T47D (cell line): ENCODE results near the gene KANK4.
"Not testable (repeated sequence)": the region's sequence is repeated elsewhere in the genome, so short reads cannot be mapped to it uniquely, and the experiment has no call there.

Experiments used
- DNase-seq, 2 experiments: peaks; one replicate each; pipeline versions ENCODE4 v3.0.0 to v3.0.0-alpha.2; 2011 to 2012; ENCODE audit warnings: low read depth in 1 of 2, low spot score in 1 of 2
- JUND ChIP-seq: IDR thresholded peaks from 2 replicates; pipeline ENCODE4 v1.6.1; 2012; ENCODE audit warnings: low read depth
- in situ Hi-C: cut with HindIII; loops from 2 replicates; pipeline ENCODE4 v1.10.0; 2016; ENCODE audit warnings: low sequenced_read_pairs, low pct_unique_long_range_greater_than_20kb

KANK4 gene

GRCh38 chr1:62241371-62242131, 77.7 kb downstream of the KANK4 start:
- peak in 1 of 2 experiments; percentile 20 for DNase-seq
- TF ChIP-seq JUND = no peak
- in situ Hi-C loops = no loop called here

- in situ Hi-C loops = no loop called here
- no peak for DNase-seq
- no peak for TF ChIP-seq JUND
Measured at GRCh38 chr1:62240651-62241370, 78.4 kb downstream of the KANK4 start.

- DNase-seq = not testable (repeated sequence)
Measured at GRCh38 chr1:62239652-62240403, 79.4 kb downstream of the KANK4 start.

GRCh38 chr1:62238507-62238906, 80.7 kb downstream of the KANK4 start:
- in situ Hi-C loops = no loop called here
- DNase-seq = no peak
- no peak for TF ChIP-seq JUND

More at GRCh38 chr1:62239652-62240403, 79.4 kb downstream of the KANK4 start:
- in situ Hi-C loops = not testable (repeated sequence)

- in situ Hi-C loops = no loop called here
- no peak for TF ChIP-seq JUND
- no peak for DNase-seq
Measured at GRCh38 chr1:62237950-62238374, 81.3 kb downstream of the KANK4 start.

- DNase-seq = no peak
- no peak for TF ChIP-seq JUND
- in situ Hi-C loops = no loop called here
Measured at GRCh38 chr1:62237361-62237760, 81.9 kb downstream of the KANK4 start.

- in situ Hi-C loops = no loop called here
- no peak for TF ChIP-seq JUND
- DNase-seq = no peak
Measured at GRCh38 chr1:62235576-62235975, 83.7 kb downstream of the KANK4 start.

GRCh38 chr1:62234688-62235087, 84.5 kb downstream of the KANK4 start:
- in situ Hi-C loops = no loop called here
- DNase-seq = no peak
- no peak for TF ChIP-seq JUND

- no peak for DNase-seq
- in situ Hi-C loops = no loop called here
- TF ChIP-seq JUND = no peak
Measured at GRCh38 chr1:62233926-62234450, 85.2 kb downstream of the KANK4 start.

GRCh38 chr1:62232871-62233278, 86.4 kb downstream of the KANK4 start:
- in situ Hi-C loops = no loop called here
- DNase-seq = no peak
- no peak for TF ChIP-seq JUND

- no peak for TF ChIP-seq JUND
- in situ Hi-C loops = no loop called here
- peak in 1 of 2 experiments; percentile 35 for DNase-seq
Measured at GRCh38 chr1:62230718-62231117, 88.5 kb downstream of the KANK4 start.

GRCh38 chr1:62229932-62230331, 89.3 kb downstream of the KANK4 start:
- in situ Hi-C loops = no loop called here
- DNase-seq = no peak
- TF ChIP-seq JUND = no peak

GRCh38 chr1:62229468-62229867, 89.8 kb downstream of the KANK4 start:
- in situ Hi-C loops = no loop called here
- no peak for TF ChIP-seq JUND
- DNase-seq = no peak
